SH-SY5Y (cell line): ENCODE results near the gene SLPI.

Experiments
- GATA2 ChIP-seq: IDR thresholded peaks from 2 replicates; pipeline ENCODE4 v1.6.1; 2011; ENCODE audit warnings: mild to moderate bottlenecking, low read depth, low read length
- GATA3 ChIP-seq: IDR thresholded peaks from 2 replicates; pipeline ENCODE4 v1.6.1; 2011; ENCODE audit warnings: low read depth, mild to moderate bottlenecking, low read length, moderate library complexity

GRCh38 chr20:45279992-45280391, 25.6 kb upstream of the SLPI start:
- TF ChIP-seq GATA3 (no peak), GATA2 (no peak)
